Measurements from ENCODE around the gene GLCCI1. TPM values are rescaled to one million over a fixed set of nuclear protein-coding genes. Genes with fewer than 3 reads are reported as not detected.

The GLCCI1 gene
- 1 to 10 TPM; 1.7 to 7.5 (median 2.4) TPM for polyA plus RNA-seq

DNA sequence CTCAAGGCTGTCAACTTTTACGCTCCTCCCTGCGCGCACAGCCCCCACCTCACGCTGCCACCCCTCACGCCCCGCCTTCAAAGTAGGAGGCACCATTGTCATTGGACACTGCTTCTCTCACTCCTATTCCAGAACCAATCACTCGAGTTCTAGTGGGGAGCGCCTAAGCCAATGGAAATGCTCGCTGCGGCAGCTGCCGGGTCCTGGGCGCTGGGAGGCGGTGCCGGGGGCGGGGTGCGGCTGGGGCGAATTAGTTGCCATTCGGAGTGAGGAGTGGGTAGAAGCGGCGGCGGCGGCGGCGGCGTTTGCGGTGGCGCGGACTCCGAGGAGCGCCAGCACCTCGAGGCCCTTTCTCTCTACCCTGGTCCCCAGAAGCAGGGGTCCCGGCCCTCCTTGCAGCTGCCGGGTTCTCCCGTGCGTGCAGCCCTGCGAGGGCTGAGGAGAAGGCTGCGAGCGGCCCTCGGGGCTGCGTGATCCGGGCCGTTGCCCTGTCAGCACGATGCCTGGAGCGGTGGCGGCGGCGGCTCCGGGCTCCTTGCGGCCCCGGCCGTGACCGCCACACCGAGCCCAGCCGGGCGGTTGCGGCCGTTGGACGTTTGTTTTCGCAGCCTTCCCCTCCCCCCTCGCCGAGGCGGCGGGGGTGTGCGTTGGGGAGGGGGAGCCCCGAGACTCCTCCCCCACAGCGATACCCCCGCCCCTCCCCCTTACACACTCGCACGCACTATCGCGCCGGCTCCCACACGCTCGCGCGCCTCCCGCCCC, at the start of gene GLCCI1:
GLCCI1 (plus strand) TSS at position 253 of the 762 bp plus-strand sequence. CDS start 555 bp downstream, outside the sequence.
- H3K27ac ChIP-seq (ENCODE audit: low read depth, low read length): peak within 1 kb of the TSS; percentile 76
- WGBS, 3 donors: 0% methylated on average over 47 to 77 of the region's 77 CpGs

DNA sequence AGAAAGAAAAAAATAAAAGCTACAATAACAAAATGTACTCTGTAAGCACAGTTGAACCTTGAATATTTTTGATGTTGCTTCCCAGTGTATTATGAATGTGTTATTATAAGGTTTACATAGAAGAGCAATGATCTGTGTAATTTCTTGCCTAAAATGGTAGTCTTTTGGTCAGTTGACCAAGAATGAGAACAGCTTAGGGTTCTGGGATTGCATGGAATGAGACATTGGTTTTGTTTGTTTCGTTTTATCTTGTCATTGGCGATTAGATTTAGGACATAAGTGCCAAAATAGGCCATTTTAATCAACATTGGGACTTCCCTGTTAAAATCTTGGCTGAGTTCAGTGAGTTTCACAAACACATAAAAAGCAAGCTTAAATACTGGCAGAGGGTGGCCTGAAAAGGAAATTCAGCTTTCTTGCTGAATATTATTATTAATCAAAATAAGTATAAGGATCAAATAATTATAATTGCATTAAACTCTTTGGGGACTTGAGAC, 49.1 kb upstream of the GLCCI1 start:
- H3K27ac ChIP-seq (ENCODE audit: low read depth, low read length): no peak overlapping the region
- WGBS, 3 donors: 53 to 81% (median 62%) methylated on average over 2 of the region's 2 CpGs

DNA sequence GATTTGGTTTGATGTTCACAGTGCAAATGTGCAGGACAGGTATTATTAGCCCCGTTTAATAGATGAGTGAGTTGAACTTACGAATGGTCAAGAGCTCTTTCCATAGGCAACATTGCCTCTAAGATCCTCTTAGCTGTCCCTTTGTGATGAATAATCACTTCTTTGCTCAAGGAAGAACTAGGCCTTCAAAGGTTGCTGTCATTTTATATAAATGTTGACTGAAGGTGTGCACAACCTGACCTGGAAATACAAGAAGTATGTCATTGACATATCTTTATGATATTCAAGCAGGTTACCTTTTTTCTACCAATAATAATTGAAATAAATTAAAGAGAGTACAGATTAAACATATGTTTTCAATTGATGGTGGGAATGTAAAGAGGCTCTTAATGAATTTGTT, 48.5 kb upstream of the GLCCI1 start:
- H3K27ac ChIP-seq (ENCODE audit: low read depth, low read length): no peak overlapping the region
- 49 to 71% (median 70%) methylated on average over 2 of the region's 2 CpGs for WGBS, 3 donors

DNA sequence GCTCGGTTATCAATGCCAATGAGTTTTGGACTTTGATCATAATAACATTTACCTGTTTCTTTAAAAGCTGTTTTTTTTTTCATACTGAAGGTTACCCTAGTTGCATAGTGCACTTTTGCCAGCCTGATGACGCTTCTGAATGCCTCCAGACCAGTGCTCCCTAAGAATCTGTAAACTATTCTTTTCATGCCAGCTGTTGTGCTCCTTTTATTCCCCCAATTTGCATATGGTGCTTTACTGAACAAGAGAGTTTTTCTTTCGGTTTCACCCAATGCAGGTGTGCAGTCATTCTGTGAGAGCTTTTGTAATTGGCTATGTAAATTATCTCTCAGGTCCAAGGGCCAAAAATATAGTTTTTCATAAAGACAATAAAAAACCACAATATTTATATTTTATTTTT, 48.1 kb upstream of the GLCCI1 start:
- WGBS, 3 donors: 35 to 91% (median 85%) methylated on average over 3 of the region's 3 CpGs
- H3K27ac ChIP-seq (ENCODE audit: low read depth, low read length): no peak overlapping the region

DNA sequence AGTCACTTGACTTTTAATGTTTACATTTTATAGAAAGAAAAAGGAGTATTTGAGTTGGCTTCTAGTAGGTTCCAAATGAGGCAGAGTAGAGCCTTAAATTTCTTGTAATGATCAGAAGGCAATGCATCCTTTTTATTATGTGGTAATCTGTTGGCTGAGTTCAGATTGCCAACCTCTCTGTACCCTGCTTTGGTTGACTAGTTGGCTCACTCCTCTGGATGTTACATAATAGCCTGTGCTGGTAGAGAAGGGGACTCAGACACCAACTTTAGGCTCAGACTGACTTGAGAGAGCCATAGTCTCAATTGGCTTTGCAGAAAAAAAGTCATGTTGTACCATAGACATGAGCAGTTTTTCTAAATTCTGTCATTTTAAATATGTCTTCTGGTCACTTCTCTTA, 46.8 kb upstream of the GLCCI1 start:
- H3K27ac ChIP-seq (ENCODE audit: low read depth, low read length): no peak overlapping the region

DNA sequence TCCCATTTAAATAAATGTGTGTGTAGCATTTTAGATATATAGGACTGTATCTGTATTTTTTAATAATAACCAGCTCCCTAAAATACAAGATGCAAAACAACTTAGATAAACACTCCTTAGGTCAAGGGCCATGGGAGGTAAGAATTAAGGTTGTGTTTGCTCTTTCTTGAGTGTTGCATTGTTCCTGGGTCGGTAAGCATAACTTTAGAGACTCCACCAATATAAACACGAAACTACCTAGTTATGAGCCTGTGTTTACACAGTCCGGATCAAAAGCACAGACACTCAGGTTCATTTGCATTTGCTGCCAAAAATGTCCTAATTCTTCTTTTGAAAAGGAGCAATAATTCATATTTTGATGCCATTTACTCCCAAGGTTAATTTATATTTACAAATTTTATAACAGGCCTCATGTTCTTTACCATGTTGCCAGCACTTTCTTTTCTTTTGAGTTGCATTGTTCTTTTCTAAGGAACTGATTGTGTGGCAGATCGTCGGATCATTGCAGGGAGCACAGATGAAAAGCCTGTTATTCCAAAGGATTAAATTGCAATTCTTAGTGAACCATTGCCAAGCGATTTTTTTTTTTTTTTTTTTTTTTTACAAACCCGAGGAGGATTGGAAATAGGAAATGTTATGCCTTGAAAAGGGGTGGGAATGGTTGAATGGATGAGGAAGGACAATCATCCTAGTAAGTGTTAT, 45.8 kb upstream of the GLCCI1 start:
- no peak overlapping the region for H3K27ac ChIP-seq (ENCODE audit: low read depth, low read length)

DNA sequence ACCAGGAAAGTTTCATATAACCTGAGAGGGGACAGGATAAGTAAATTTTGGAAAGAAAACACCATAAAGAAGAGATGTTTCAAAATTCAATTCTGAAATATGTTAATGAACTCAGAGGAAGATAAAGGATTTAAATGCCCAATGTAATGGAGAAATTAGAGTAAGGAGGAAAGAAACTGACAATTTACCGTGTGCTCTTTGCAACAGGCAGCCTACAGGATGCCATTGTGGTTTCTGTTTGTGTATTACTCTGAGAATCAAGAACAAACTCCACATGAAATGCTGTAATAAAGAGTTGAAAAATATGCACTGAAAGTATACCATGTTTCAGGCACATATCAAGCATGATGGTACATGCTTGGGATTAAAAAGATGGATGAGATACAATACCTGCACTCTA, 44.8 kb upstream of the GLCCI1 start:
- H3K27ac ChIP-seq (ENCODE audit: low read depth, low read length): no peak overlapping the region
- 44 to 75% (median 70%) methylated on average over 1 of the region's 1 CpG for WGBS, 3 donors

More for the DNA sequence above, 45.8 kb upstream of the GLCCI1 start:
- WGBS, 3 donors: 41 to 73% (median 64%) methylated on average over 7 of the region's 7 CpGs

DNA sequence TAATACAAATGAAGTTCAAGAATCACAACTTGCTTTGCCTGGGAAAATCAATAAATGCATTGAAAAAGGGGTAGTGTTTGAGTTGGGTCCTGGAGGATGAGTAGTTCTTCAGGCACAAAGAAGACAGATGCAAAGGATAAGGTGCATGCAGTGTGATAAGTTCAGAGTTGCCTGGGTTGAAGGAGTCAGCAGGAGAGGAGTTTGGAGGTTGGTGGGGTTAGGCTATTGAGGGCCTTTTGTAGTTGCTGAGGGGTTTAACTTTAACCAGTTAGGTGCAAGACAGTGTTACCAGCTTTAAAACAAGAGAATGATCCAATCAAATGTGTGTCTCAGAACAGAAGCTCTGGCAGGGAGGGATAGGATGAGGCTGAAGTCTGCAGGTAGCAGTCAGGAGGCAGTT, 44.3 kb upstream of the GLCCI1 start:
- H3K27ac ChIP-seq (ENCODE audit: low read depth, low read length): no peak overlapping the region

DNA sequence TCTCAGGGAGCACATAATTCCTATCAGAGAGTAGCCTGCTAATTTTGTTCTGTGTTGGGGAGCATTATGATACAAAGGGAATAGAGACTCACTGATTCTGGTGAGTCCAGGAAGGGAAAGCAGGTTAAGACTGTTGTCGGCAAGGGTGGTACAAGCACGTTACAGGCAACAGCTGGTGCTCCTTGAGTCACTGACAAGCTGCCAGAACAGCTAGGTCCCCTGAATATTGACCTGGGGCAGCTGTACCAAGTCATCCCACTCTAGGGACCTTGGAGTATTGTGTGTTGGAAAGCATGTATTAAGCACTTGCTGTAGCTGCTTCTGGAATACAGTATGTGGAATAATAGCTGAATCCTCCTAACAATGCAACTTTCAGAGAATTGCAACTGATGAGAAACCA, 37.0 kb upstream of the GLCCI1 start:
- no peak overlapping the region for H3K27ac ChIP-seq (ENCODE audit: low read depth, low read length)
- 75 to 89% (median 87%) methylated on average over 2 of the region's 2 CpGs for WGBS, 3 donors

DNA sequence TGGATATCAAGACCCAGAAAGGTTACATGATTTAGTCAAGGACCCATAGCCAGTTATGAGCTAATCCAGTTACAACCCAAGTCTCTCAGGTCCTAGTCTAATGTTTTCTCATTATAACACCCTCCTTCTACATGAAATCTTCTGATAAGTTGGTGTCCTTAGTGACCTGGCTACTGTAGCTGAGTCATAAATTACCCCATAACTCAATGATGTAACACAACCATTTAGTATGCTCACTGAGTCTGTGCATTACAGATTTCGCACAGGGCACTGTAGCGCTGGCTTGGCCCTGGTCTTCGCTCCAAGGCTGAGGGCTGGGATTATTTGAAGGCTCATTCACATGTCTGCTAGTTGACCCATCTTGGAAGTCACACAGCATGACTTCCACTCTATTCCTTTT, 36.0 kb upstream of the GLCCI1 start:
- H3K27ac ChIP-seq (ENCODE audit: low read depth, low read length): no peak overlapping the region
- WGBS, 3 donors: 97 to 98% (median 98%) methylated on average over 3 of the region's 3 CpGs

DNA sequence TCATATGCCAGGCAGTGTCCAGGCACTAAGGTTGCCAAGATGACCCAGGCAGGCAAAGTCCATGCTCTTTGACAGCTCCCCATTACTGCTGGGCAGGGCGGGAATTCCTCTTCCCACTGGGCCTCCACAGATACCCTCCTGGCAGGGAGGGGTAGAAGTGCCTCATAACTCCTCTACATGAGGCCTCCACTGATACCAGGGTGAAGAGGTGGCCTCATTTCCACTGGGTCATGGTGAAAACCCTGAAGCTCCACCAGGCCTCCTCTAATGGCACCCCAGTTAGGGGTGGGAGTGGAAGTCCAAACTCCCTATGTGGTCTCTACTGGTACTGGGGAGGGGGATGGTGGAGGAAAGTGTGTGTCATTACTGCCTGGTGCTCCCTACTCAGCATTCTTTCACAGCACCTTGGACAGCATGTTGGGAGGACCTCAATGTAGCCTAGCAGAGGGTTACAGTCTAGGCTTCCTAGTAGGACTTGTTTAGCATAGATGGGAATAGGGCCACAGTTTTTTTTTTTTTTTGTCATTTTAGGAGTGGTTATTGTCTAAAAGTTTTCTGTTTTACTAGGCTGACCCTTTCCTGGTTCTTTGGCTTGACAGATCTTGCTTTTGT, 34.6 kb upstream of the GLCCI1 start:
- 92 to 100% (median 96%) methylated on average over 1 of the region's 1 CpG for WGBS, 3 donors
- H3K27ac ChIP-seq (ENCODE audit: low read depth, low read length): no peak overlapping the region

DNA sequence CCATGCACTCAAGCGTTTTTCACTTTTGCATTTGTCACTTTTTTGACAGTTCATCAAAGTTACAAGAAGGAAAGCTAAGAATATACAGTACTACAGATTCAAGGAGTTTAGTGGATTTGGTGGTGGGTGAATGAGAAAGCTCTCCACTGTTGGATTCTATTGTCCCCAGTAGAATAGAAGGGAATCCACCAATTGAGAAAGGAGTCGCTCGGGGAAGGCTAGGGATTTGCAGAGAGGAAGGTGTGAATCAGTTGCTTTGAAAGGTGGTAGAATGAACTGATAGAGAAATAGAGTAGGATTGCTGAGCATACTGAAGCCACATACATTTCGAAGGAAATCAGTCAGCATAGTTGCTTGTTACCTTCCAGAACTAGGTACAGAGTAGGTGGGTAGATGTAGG, 33.7 kb upstream of the GLCCI1 start:
- no peak overlapping the region for H3K27ac ChIP-seq (ENCODE audit: low read depth, low read length)
- WGBS, 3 donors: 86 to 92% (median 87%) methylated on average over 4 of the region's 4 CpGs

DNA sequence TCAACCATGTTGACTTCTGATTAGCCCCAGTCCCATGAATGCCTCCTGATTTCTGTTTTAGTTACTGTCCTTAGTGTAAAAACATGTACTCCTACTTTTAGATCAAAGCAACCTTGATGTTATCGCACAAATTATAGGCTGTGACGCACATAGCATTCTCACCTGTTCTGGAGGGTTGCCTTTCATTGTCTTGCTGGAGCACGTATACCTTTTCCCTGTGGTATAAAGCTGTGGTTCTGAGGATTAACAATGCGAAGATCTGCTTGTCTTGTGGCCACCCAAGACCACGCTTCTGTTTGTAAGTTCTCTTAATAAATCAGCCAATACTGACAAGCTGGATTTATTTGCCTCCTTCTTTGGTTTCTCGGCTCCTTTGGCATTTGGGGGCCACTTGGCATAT, 30.1 kb upstream of the GLCCI1 start:
- H3K27ac ChIP-seq (ENCODE audit: low read depth, low read length): no peak overlapping the region
- WGBS, 3 donors: 83 to 96% (median 91%) methylated on average over 6 of the region's 6 CpGs

DNA sequence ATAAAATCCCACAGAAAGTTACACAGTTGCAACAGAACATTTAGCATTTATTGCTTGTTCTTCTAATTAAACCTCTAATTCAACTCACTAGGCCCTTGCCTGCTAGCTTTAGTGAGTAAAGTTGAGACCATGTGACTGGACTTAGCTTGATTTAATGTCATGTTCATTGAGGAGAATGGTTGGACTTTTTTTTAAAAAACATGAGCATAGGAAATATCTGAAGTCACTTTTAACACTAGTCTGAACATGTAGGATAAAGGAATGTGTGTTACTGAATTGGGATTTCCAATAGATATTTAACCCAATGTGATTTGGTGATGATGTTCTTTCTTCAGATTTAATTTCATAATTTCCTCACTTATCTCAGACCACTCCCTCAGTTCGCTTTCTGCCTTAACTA, 24.6 kb upstream of the GLCCI1 start:
- 85 to 97% (median 92%) methylated on average over 1 of the region's 1 CpG for WGBS, 3 donors
- no peak overlapping the region for H3K27ac ChIP-seq (ENCODE audit: low read depth, low read length)

DNA sequence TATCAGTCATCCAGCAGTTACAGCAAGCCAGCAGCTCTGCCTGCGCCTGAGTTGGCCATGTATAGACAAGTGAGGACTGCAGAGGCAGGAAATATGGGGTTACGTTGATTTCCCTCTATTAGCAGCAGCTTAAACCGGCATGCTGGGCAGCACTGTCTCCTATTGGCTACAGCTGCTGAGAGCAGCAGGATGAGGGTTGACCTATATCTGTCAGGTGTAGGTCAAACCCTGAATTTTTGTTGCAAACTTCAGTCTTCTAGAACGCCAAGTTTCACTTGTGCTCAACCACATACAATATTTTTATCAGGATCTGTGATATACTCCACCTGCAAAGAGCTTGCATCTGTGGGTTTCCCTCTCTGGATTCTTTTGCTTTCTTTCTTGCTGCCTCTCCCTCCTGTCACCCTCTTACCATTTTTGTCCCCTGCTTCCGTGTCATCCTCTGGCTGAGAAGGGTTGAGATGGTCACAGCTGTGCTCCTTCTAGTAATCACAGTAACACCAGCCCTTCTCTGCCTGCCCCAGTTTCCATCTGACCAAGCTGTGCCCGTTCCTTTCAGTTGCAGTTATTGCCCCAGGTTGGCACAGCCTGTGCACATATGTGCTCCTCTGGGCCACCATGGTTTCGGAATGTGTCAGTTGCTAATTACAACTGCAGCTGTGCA, 23.8 kb upstream of the GLCCI1 start:
- WGBS, 3 donors: 56 to 74% (median 65%) methylated on average over 7 of the region's 7 CpGs
- H3K27ac ChIP-seq (ENCODE audit: low read depth, low read length): no peak overlapping the region

DNA sequence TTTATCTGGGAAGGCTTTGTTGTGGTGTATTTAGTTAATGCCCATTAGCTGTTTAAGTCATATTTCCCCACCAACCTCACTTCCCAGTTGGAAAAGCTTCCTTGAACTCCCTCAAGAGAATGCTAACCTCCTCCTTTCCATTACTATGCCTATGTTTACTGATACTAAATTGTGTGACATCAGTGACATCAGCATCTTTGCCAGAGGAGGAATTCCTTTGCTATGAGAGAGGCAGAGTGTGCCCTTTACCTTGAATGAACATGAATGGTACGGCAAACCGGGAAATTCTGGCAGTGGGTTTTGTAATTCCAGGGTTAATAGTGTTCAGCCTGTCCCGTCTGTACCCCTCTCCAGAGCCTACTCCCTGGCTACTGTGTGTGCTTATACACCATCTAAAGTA, 22.1 kb upstream of the GLCCI1 start:
- H3K27ac ChIP-seq (ENCODE audit: low read depth, low read length): no peak overlapping the region
- WGBS, 3 donors: 95 to 99% (median 97%) methylated on average over 3 of the region's 3 CpGs

DNA sequence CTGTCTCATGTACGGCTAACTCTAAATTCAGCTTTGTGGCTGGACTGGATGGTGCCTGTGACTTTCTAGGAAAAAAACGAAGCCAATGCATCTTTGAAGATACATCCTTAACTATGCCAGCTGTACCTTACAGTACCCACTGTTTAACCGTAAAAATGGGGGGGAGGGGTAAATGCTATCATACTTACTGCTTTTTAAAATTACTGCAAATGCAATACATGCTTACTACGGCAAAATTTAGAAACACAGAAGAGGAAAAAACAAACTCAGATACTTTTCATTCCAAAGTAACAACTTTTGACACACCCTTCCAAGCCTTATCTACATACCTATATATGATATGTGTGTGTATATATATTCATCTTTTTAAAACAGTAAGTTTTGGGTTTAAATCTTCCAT, 20.4 kb upstream of the GLCCI1 start:
- 74 to 95% (median 93%) methylated on average over 4 of the region's 4 CpGs for WGBS, 3 donors
- H3K27ac ChIP-seq (ENCODE audit: low read depth, low read length): no peak overlapping the region

DNA sequence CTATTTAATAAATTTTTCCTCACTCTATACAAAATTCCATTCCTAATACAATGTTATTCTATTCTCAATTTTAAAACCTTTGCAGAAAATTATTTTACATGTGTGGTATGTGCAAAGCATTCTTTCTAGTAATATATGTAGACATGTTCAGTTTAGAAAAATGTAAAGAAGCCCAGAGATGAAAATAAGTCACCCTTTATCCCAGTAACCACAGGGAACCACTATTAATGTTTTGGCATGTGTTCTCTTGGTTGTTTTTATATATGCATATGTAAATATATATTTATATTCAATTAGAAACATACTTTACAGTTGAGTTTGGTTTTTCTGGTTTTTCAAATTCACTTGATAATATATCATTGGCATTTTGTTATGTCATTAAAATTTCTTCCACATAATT, 14.8 kb upstream of the GLCCI1 start:
- H3K27ac ChIP-seq (ENCODE audit: low read depth, low read length): no peak overlapping the region

DNA sequence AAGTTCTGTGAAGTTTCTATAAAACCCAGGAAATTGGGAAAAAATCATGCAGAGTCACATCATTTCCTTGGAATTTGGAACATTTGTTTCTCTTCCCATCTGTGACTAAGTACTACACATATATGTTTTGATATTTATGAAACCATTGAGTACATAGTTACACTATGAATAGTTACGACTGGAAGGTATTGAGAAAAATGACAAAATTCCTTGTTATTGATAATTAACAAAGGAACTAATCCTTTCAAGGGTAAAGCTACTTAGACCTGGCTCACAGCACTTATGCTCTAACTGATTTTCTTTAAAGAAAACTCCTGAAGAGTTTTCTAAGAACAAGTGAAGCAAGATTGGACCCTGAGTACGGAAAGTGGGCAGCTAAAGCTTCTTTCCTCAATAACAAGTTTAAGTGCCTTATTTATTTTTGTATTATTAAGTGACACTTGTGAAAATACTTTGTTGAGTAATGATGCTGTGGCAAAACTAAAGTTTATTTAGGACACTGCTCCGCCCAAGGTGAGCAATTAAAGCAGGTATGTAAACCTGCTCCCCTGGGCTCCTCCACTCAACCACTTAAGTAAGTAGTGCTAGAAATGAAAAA, 12.0 kb upstream of the GLCCI1 start:
- WGBS, 3 donors: 76 to 97% (median 79%) methylated on average over 3 of the region's 3 CpGs

More for the DNA sequence above, 12.0 kb upstream of the GLCCI1 start:
- H3K27ac ChIP-seq (ENCODE audit: low read depth, low read length): no peak overlapping the region

All from adipose tissue (tissue), 3 donors.